Breast epithelium (tissue), 3 donors: ENCODE measurements around the gene SCN2A.

Source experiments
- CTCF ChIP-seq, 3 donors: fragments of 450-650 bp; IDR thresholded peaks; one replicate each; pipeline ENCODE4 v1.5.1; 2016 to 2017; ENCODE audit warnings: antibody characterized with exemption in 3 of 3, mild to moderate bottlenecking in 3 of 3, moderate library complexity in 3 of 3
- POLR2A ChIP-seq: fragments of 450-650 bp; IDR thresholded peaks from one replicate; pipeline ENCODE4 v1.6.1; 2016; ENCODE audit warnings: antibody characterized with exemption, mild to moderate bottlenecking, moderate library complexity

- no peak for TF ChIP-seq CTCF (IDR thresholded peaks at IDR 0.05)
- TF ChIP-seq POLR2A, result no peak
Measured at GRCh38 chr2:165312999-165313398, 73.8 kb downstream of the SCN2A start.
